GM19395 (cell line): Measurements from ENCODE around the gene C2orf49.
A peak's percentile ranks its signal among the peaks of the same experiment; 100 is the strongest.
"Not testable (repeated sequence)": the region's sequence is repeated elsewhere in the genome, so short reads cannot be mapped to it uniquely, and the experiment has no call there.

Experiments
- ATAC-seq: cut with Tn5 transposase; IDR thresholded peaks from one replicate; pipeline ENCODE4 v1.9.1; 2021; ENCODE audit warnings: mild to moderate bottlenecking, moderate library complexity; ENCODE audit not compliant: unreplicated experiment

C2orf49 gene

DNA sequence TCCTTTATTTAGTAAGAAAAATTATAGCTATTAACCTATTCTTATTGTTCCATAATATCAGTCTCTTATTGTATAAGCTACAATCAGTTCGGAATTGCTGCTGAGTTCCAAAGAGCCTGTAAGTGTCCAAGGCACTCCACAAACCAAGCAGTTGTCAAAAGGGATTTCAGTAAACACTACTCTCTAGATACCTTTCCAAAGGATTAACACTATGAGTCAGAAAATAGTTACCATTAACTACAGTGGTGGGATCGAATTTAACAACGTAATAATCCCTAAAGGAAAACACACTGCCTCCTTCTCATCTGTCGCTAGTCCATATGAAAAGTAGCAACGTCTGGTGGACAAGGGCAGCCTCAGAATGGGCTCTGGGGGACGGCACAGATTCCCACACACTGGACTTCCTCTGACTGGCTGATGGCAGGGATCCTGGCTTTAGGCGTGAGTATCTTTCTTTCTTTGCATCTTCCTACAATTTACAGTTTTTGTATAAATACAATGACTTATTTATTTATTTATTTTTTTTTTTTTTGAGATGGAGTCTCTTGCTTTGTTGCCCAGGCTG lies 16.6 kb upstream of the C2orf49 start:
- no peak for ATAC-seq

DNA sequence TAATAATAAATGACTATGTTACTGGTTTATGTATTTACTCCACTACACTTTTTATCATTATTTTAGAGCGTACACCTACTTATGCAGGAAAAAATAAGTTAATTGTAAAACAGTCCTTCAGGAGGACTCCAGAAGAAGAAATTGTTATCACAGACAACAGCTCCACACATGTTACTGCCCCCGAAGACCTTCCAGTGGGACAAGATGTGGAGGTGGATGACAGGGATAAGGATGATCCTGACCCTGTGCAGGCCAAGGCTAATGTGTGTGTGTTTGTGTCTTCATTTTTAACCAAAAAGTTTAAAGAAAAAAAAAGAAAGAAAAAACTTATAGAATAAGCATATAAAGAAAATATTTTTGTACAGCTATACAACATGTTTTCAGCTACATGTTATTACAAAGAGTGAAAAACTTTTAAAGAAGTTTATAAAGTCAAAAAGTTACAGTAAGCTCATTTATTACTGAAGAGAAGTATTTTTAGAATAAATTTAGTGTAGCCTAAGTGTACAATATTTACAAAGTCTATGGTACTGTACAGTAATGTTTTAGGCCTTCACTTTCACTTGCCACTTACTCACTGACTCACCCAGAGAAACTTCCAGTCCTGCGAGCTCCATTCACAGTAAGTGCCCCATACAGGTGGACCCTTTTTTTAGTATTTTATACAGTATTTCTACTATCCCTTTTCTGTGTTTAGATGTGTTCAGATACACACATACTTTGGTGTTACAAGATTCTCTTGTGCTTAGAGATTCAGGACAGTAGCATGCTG lies 15.3 kb upstream of the C2orf49 start:
- ATAC-seq: peak; percentile 55

DNA sequence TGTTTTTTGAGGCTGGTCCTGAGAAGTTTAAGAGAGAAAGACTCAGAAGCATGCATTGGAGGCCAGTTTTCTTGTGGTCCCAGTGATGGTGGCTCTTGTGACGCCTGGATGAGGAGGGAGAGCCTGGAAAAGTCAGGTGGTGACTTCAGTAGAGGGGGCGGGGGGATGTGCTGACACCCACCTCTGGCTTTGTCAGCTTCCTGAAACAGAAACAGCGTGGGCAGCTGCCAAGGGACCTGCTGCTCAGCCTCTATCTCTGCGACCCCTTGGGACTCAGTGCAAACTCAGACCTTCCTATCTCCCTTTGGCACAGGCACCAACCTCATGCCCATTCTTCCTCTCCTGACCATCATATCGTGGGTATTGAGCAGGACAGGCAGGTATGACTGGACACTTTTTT lies 14.2 kb upstream of the C2orf49 start:
- no peak for ATAC-seq

DNA sequence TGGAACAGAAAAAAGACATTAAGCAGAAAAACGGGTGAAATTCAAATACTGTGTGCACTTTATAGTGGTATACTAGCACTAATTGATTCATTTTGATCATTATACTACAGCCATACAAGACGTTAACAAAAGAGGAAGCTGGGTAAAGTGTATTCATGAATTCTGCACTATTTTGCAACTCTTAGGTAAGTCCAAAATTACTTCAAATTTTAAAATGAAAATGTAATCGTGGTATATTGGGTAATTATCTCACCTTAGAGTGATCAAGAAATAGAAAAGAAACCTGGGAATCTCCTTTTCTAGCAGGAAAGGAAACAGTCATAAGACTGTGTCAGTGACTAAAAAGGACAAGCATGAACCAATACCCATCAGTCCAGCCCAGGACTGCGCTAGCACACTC lies 13.2 kb upstream of the C2orf49 start:
- ATAC-seq: no peak

DNA sequence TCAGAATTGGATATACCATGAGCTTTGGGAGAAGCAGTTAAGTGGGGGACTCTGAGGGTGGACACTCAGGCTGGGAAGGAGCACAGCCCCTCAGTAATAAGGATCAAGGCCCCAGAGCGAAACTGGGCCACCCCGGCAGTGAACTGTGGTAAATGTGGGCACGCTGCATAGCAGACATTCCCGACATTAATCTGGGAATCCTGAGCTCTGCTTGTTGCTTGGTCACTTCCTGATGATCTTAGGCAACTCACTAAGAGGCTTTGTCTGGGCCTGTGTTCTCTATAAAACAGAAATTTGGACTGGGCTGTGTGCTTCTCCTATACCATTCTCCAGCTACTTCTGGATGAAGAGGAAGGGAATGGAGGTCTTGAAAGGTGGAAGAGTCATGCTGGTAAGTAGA lies 12.6 kb upstream of the C2orf49 start:
- no peak for ATAC-seq

DNA sequence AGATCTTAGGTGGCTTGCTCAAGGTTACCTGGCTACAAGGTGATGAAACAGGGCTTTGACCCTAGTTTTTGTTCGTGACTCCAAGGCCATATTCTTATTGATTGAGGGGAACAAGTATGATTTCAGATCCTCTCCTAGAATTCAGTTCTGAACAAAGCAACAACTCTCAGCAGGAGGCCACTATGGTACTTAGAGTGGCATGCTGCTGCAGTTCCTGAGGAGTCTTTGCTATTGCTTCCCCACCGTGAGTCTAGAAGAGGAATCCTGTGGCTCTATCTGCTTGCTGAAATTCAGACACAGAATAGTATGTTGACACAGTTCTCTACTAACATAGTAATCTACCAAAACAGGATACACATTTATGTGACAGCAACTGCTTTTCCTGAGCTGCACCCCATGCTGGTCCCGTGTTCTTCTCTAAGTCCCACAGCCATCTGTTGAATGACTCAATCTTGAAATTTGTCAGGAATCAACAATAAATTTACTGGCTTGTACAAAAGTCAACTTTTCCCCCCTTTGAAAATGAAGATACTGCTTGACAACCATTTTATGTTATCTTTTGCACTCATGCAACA lies 11.9 kb upstream of the C2orf49 start:
- ATAC-seq: no peak

DNA sequence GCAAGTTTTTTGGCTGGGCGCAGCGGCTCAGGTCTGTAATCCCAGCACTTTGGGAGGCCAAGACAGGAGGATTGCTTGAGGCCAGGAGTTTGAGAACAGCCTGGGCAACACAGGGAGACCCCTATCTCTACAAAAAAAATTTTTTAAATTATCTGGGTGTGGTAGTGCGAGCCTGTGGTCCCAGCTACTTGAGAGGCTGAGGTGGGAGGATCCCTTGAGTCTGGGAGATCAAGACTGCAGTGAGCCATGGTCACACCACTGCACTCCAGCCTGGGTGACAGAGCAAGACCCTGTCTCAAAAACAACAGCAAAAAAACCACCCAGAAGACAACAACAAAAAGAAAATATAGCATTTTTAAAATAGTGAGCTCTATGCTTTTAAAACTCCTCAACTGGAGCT lies 10.1 kb upstream of the C2orf49 start:
- not testable (repeated sequence) for ATAC-seq

DNA sequence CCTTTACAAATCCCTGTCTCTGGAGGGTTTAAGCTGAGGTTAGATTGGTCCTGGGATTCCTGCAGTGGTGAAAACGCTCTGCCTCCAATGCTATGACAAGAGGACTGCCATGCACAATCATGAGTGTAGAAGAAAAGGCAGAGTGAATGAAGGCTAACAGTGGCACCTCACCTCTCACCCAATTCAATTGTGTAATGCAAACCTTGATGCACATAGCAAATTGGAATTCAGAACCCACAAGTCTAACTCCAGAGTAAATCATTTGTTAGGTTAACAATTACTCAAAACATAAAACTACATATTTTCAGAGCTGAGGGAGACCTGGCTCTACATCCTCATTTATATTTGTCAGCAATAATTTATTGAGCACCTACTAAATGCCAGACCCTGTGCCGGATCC lies 9.7 kb upstream of the C2orf49 start:
- ATAC-seq: no peak

DNA sequence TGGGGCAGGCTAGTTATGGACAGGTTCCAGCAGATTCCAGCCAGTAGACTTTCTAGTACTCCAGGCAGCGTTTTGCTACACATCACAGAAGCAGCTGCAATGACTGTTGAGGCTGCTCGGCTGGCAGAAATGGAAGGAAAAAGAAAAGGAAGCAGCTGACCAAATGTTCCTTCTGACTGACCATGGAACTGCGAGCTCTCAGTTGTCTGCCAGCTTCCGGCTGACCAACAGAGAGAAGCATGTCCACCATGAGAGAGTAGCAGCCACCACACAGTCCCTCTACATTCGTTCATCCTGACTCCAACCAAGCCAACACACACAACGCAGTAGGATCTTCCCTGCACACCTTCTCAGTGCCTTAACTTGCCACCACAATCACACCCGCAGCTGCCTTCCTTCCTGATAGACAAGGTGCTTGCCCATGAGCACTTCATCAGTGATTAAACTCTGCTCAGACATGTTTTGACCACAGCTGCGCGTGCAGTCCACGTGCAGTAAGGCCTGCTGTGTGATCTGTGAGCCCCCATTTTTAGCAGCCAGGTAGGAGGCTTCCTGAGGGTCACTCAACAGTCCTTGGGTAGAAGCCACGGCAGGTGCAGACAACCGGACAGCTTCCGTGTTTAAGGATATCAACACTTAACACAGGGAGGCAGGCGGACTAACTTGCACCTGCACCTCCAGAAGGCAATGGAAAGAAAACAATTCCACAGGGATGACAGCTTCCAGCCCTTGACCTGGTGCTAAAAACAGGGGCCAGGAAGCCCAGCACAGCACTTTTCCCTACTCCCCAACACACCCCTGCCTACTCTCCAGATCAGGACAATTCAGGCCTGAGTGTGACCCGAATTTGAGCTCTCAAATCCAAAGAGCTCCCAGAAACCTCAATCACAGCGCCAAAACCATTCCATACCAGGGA lies 8.8 kb upstream of the C2orf49 start:
- ATAC-seq: peak; percentile 42

DNA sequence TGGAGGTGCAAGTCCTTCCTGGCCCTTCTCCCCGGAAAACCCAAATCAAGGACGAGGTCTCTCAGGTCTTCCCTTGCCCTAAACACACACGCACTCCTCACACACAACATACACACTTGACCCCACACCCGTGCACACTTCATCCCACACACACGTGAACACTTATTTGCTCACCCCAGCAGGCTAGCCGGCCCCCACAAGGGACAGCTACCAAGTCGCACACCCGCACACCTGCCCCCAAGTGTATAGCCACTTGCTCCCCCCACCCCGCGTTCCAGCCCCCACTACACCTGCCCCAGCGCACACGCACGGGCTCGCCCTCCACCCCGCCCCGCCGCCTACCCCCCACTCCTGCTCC lies 8.2 kb upstream of the C2orf49 start:
- no peak for ATAC-seq

DNA sequence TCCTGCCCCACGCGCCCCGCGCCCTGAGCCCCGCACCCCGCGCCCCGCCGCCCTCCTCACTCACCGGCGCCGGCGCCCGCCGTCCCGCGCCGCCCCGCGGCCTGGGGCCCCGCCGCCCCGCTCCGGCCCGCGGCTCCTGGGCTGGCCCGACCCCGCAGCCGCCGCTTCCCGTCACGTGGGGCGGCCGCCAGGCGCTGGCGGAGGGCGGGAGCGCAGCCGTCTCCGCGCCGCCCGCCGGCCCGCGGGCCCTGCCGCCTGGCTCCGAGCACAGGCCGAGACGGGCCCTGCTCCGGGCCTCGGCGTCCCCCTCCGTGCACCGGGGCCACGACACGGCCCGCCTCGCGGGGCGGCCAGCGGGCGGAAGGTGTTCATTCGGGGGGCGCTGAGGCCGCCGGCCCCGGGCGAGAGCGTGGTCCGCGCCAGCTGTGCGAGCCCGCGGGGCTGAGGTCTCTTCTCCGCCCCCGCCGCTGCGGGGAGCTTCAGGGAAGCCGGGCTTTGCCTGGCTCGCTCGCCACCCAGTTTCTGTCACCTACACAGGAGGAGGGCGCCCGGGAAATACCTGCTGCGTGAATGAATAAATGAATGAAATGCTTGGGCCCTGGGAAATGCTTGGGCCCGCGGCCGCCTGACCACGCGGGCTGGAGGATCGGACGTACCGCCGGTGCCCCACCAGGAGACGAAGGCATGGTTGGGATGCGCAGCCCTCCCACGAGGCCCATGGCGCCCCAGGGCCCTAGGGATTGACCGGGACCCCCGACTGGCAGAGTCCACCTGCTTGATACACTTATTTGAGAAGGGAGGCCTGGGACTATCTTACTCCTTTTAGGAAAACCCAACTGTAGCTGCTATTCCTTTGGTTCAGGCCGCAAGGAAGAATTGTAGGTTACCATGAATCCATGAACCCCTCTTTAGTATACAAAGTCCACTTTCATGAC lies 7.5 kb upstream of the C2orf49 start, which contains the start of gene TGFBRAP1:
Gene TGFBRAP1, minus strand, starts transcription at position 175 of the 935 bp plus-strand sequence. CDS start 21,434 bp downstream, outside the sequence.
- ATAC-seq: peak; percentile 71

DNA sequence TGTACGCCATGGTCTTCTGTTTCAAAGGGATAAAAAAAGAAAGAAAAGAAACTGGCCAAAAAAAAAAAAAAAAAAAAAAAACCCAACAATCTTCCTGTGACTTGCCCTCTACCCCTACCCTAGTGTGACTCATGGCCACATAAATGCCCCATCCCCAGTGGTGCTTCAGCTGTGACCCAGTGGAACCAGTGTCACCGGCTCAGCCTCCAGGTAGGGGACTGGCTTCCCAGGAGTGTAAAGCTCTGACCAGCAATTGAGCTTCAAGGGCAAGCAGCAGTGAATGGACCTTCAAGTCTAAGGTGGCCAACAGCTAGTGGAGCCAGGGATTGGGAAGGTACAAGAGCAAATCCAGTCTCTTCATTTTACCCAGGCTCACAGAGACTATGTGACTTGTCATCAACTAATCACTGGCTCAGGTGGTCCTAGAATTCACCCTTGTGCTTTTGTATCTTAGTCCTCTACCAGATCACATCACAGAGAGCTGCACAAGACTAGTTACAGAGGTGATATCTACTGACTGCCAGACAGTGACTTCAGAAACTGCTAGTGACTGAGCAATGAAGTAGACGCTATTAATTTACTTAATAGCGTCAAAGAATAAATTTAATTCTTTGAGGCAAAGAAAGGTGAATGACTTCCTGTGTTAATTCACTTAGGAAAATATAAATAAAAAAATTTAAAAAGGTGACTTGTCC lies 6.5 kb upstream of the C2orf49 start:
- ATAC-seq: no peak

DNA sequence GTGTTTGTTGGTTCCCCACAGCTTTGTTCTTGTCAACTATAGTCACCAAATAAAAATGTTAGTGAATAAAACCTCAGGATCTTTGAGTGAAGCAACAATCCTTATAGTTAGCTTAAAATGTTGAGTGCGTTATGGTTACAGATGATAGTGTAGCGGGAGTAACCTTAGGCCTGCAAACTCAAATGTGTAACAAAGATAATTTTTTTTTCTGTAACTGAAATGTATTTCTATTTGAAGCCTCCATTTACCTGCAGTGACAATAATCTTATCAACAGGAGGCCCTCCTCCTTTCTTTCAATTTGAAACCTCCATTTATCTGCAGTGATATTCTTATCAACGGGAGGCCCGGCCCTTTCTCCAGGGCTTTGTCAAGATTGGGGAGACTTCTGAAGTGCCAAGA lies 3.1 kb upstream of the C2orf49 start:
- no peak for ATAC-seq

DNA sequence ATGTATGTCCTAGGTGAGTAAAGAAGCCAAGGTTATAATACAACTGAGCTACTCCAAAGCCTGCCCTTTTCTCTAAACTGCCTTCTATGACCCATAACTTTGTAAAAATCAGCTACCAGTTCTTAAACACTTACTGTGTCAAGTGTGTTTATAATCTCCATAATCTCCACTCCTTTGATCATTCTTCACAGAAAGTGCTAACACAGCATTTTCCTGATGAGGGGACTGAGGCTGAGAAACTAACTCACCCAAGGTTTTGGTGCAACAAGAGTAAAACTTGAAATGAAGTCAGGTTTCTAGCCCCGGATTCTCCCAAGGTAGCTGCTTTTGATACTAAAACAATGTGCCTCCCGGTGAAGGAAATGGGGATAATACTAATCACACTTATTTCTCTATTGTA lies 1.9 kb upstream of the C2orf49 start:
- ATAC-seq: no peak

DNA sequence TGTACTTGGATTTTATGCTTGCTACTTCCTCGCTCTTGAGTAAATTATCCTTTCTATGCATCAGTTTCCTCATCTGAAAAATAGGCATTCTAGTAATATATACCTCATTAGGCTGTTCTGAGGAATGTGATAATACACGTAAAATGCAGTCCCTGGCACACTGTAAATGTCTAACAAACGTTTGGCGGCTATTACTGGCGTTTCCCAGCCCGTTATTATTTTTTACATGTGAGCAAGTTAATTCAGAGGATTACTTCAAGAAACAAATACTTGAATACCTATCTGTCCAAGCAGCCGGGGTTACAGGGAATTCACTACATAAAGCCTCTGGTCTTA lies 586 bp upstream of the C2orf49 start:
- no peak for ATAC-seq

DNA sequence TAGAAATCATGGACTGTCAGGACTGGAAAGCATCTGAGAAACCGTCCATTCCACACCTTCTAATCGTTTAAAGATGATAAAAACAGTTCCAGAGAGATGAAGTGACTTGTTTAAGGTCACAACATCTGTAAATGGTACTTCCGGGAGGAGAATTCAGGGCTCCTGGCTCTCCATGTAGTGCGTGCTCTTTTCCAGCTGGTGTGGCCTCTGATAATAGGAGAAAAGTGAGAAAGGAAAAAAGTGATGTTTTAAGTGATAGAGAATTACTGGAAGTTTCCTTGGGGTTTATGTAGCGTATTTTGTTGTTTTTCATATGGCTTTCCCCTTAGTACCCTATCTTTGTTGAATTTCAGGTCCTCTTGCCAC lies 663 bp downstream of the C2orf49 start:
- ATAC-seq: peak; percentile 26

DNA sequence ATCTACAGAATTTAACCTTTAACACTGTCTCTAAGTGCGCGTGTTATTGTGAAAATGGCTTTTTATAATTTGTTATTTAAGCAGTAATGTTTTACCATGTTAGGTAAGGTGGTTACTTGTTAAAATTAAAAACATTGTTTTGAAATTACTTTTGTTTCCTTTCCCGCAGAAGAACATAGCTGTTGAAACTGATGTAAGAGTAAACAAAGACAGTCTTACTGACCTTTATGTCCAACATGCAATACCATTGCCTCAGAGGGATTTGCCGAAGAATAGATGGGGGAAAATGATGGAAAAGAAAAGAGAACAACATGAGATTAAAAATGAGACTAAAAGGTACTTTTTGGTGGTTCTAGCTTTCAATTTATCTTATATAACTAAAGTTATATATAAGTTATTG lies 2.1 kb downstream of the C2orf49 start:
- ATAC-seq: no peak

DNA sequence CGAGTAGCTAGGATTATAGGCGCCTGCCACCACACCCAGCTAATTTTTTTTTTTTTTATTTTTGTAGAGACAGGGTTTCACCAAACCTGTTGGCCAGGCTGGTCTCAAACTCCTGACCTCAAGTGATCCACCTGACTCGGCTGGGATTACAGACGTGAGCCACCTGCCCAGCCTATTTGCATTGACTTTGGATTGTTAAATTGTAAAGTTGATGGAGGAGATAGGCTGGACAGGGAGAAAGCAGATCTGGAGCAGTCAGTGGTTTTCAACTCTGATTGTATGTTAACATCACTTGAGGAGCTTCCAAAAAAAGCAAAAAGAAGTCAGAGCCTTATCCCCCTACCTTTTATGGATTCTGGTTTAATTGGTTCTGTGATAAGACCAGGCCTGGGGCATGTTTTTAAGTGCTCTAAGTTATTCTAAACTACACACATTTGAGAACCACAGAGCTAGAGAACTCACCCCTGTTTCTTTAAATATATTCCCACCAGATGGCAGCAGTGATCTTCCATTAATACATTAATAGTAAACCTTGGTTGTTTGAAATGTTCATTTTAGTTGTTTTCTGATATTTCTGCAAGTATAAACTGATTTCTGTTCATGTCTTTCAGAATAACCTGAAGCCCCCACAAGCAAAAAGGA lies 7.5 kb downstream of the C2orf49 start:
- ATAC-seq: no peak

DNA sequence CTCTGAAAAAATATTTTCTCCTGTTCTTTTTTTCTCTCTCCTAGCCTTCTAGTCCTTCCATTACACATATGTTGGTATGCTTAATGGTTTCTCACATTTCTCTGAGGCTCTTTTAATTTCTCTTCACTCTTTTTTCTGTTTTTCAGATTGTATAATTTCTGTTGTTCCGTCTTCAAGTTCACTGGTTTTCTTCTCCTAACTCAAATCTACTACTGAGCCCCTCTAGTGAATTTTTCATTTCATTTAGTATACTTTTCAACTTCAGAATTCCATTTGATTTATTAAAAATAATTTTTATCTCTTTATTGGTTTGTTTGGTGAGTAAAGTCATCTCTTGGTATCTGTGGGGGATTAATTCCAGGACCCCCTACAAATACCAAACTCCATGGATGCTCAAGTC lies 19.8 kb downstream of the C2orf49 start:
- no peak for ATAC-seq
